ENCODE measurements around the gene SNRNP25.

DNA sequence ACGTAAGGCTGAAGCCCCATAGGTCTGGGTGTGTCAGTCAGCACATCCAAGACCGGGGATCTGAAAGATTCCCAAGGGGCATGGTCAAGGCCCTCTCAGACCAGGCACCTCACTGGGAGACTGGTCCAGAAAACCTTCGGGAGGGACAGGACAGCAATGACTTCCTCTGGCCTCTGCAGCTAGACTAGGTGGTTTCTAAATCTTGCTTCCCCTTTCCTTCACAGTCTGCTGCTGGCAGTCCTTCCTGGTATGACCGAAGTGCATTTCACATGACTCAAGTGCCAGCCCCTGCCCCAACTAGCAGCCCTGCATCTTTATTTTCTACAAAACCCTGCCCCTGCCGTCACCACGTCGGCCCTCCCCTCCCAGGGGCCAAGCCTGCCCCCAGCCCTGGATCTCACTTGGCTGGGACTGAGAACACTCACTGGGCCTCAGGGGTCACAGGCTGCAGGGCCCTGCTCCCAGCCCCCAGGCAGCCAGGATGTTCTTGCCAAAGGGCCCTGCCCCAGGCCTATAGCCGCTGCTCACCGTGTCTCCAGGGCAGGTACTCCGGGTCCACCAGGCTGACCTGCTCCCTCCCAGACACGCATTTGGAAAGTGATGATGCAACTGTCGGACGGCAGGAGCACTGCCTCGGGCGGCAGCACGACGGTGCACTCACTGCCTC, 18.5 kb upstream of the SNRNP25 start:
- TF ChIP-seq CTCF (IDR thresholded peaks at IDR 0.05) (no peak), POLR2AphosphoS5 (IDR thresholded peaks at IDR 0.05) (no peak), EP300 (IDR thresholded peaks at IDR 0.05) (no peak), POLR2A (IDR thresholded peaks at IDR 0.05) (no peak)
